Upper lobe of left lung (tissue), 6 donors: ENCODE data around the gene HSPA1L. TPM values are rescaled to one million over a fixed set of nuclear protein-coding genes. Genes with fewer than 3 reads are reported as not detected.

Source experiments
- ATAC-seq, 2 donors: fragments of 200-7000 bp; cut with Tn5 transposase; one replicate each; pipeline ENCODE4 v1.9.1; 2022; ENCODE audit warnings: mild to moderate bottlenecking in 2 of 2, moderate library complexity in 2 of 2; ENCODE audit not compliant: low FRiP score in 2 of 2
- DNase-seq, 2 donors: peaks; one replicate each; pipeline ENCODE4 v3.0.0-alpha.2; 2019 to 2020
- H3K27ac ChIP-seq, 4 donors: fragments of 200-600 bp; sonication (generic); one replicate each; pipeline ENCODE4 v1.5.1; 2016 to 2019
- H3K27me3 ChIP-seq, 4 donors: fragments of 200-600 bp; sonication (generic); one replicate each; pipeline ENCODE4 v1.5.1; 2017 to 2019
- H3K36me3 ChIP-seq, 4 donors: fragments of 200-600 bp; sonication (generic); one replicate each; pipeline ENCODE4 v1.5.1; 2016 to 2019
- H3K4me1 ChIP-seq, 4 donors: fragments of 200-600 bp; sonication (generic); one replicate each; pipeline ENCODE4 v1.5.1; 2018 to 2019
- H3K4me3 ChIP-seq, 4 donors: fragments of 200-600 bp; sonication (generic); one replicate each; pipeline ENCODE4 v1.5.1; 2017 to 2019; ENCODE audit warnings: mild to moderate bottlenecking in 2 of 4, moderate library complexity in 1 of 4
- H3K9me3 ChIP-seq, 4 donors: fragments of 200-600 bp; sonication (generic); one replicate each; pipeline ENCODE4 v1.5.1; 2018 to 2019
- EP300 ChIP-seq, 4 donors: sonication (generic); formaldehyde crosslinking; IDR thresholded peaks; one replicate each; pipeline ENCODE4 v1.5.1; 2017; ENCODE audit warnings: antibody characterized with exemption in 4 of 4, control low read depth in 2 of 4
- POLR2A ChIP-seq, 4 donors: fragments of 450-650 bp; IDR thresholded peaks; one replicate each; pipeline ENCODE4 v1.5.1; 2016 to 2017; ENCODE audit warnings: antibody characterized with exemption in 4 of 4, mild to moderate bottlenecking in 2 of 4
- POLR2AphosphoS5 ChIP-seq, 2 donors: sonication (generic); formaldehyde crosslinking; IDR thresholded peaks; one replicate each; pipeline ENCODE4 v1.5.1; 2017; ENCODE audit warnings: antibody characterized with exemption in 2 of 2
- WGBS, 2 donors: methylation state at CpG; one replicate each; pipeline ENCODE4 v1.1.5; 2017 to 2018; 5-methylcytosine and 5-hydroxymethylcytosine counted together
- total RNA-seq, 6 donors: library from RNA; depleted of rRNA in 4 of 6; stranded (reverse); fragments of >200 nt in 4 of 6; gene quantifications; one replicate each; pipeline versions ENCODE4 v1.1.0 to v1.2.1, GENCODE V29; 2016 to 2021
- TF ChIP-seq, protein P1 (sequence below), 6 experiments: fragments of 450-650 bp in 4 of 6; fragments of 200-600 bp in 2 of 6; sonication (generic) in 2 of 6; IDR thresholded peaks; one replicate each; pipeline ENCODE4 v1.5.1; 2016 to 2019; ENCODE audit warnings: antibody characterized with exemption in 6 of 6
- donor health status: DM: no; HTN: no; CAD: no; lungs with moderate emphysema.
- donor health status: DM: no; HTN: yes; CAD: no; lungs with severe emphysema.

HSPA1L gene
- total RNA-seq, 6 donors from 2014 or later = 0.89 to 3.1 (median 2.0) TPM

DNA sequence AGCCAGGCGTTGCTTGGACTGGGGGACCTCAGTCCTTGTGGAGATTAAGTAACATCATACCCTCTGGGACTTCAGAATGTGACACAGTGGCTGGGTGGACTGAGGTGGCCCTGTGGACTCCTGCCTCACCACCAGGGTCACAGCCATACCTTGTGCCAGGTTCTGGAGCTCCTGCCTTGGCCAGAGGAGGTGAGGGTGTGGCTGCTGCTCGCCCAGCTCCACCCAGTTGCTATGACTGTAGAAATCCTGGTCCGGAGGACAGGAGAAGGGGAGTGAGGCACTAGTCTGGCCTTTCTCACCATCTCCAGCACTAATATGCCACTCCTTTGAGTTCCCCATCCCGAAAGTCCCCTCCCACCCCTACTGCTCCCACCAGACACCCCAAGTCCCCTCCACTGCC lies 39.9 kb downstream of the HSPA1L start:
- ATAC-seq = no peak
- DNase-seq = no peak
- TF ChIP-seq EP300 (IDR thresholded peaks at IDR 0.05) = no peak
- H3K36me3 ChIP-seq = peaks cover under 1 to 23% (median 18%) of the 10 kb centered on the region in 4 donors
- 75 to 76% methylated on average over 4 of the region's 4 CpGs for WGBS, 2 donors
- no peaks in the 10 kb centered on the region for H3K27me3 ChIP-seq
- peaks cover 7 to 22% (median 12%) of the 10 kb centered on the region in 4 donors for H3K4me1 ChIP-seq
- H3K4me3 ChIP-seq = no peak overlapping the region
- no peaks in the 10 kb centered on the region for H3K9me3 ChIP-seq
- no peak overlapping the region for H3K27ac ChIP-seq

DNA sequence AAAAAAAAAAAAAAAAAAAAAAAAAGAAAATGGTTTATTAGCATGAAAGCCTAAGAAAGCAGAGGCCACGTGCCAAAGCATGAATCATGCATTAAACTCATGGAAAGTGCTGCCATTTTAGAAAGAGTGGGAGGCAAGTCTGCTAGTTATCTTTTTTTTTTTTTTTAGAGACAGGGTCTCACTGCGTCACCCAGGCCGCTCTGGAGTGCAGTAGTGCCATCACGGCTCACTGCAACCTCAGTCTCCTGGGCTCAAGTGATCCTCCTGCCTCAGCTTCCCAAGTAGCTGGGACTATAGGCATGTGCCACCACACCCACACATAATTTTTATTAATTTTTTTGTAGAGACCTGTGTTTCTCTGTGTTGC lies 43.1 kb downstream of the HSPA1L start:
- H3K27ac ChIP-seq = no peak overlapping the region
- H3K36me3 ChIP-seq = no peaks in the 10 kb centered on the region
- no peaks in the 10 kb centered on the region for H3K9me3 ChIP-seq
- peaks cover 6 to 14% (median 7%) of the 10 kb centered on the region in 4 donors for H3K4me1 ChIP-seq
- no peak overlapping the region for H3K4me3 ChIP-seq
- WGBS, 2 donors = 71 to 83% methylated on average over 4 of the region's 4 CpGs
- ATAC-seq (no peak), DNase-seq (no peak)
- H3K27me3 ChIP-seq = no peaks in the 10 kb centered on the region
- TF ChIP-seq, protein P1, sequence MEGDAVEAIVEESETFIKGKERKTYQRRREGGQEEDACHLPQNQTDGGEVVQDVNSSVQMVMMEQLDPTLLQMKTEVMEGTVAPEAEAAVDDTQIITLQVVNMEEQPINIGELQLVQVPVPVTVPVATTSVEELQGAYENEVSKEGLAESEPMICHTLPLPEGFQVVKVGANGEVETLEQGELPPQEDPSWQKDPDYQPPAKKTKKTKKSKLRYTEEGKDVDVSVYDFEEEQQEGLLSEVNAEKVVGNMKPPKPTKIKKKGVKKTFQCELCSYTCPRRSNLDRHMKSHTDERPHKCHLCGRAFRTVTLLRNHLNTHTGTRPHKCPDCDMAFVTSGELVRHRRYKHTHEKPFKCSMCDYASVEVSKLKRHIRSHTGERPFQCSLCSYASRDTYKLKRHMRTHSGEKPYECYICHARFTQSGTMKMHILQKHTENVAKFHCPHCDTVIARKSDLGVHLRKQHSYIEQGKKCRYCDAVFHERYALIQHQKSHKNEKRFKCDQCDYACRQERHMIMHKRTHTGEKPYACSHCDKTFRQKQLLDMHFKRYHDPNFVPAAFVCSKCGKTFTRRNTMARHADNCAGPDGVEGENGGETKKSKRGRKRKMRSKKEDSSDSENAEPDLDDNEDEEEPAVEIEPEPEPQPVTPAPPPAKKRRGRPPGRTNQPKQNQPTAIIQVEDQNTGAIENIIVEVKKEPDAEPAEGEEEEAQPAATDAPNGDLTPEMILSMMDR (IDR thresholded peaks at IDR 0.05) = no peak

DNA sequence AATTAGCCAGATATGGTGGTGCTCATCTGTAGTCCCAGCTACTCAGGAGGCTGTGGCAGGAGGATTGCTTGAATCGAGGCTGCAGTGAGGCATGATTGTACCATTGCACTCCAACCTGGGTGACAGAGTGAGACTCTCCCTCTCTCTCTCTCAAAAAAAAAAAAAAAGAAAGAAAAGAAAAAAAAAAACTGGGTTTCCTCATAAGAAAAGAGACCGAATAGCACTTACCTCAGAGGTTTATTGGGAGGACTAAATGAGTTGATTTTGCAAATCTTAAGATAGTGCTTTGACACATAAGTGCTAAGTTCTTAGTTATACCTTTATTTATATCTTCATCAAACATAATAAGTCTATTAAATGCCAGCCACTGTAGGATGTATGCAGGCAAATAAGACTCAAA lies 44.2 kb downstream of the HSPA1L start:
- no peaks in the 10 kb centered on the region for H3K9me3 ChIP-seq

DNA sequence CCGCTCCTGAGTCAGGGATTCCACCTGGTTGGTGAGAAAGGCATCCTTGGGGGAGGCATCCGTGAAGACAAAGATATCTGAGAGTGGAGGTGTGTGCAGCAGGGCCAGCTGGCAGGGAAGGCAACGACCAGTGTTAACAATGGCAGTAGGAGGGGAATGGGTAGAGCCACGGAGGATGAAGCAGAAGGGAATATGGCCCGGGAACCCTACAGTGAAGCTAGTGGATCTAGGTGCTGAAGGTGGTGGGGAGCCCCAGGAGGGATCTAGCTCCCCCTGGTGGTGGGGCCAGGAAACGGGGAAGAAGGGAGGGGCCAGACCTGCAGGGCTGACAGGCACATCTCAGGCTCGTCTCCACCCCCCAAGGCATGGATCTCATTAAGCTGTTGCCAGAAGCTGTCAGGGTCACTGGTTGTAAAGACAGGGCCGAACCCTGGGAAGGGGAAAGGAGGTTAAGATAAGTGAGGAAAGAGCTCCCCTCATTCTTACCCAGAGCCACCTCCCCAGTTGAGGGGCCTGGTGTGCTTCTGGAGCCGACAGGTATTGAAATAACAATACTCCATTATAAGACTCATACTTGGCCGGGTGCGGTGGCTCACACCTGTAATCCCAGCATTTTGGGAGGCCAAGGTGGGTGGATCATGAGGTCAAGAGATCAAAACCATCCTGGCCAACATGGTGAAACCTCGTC lies 45.3 kb downstream of the HSPA1L start:
- peaks cover 0 to 6% (median 4%) of the 10 kb centered on the region in 4 donors for H3K4me1 ChIP-seq
- no peaks in the 10 kb centered on the region for H3K27me3 ChIP-seq
- 52% methylated on average over 12 of the region's 12 CpGs for WGBS, 2 donors
- no peaks in the 10 kb centered on the region for H3K9me3 ChIP-seq
- ATAC-seq (peak; percentile 83 to 88), DNase-seq (peak in 1 of 2 donors; percentile 90)
- no peak for TF ChIP-seq POLR2AphosphoS5 (IDR thresholded peaks at IDR 0.05)
- TF ChIP-seq, protein P1 (IDR thresholded peaks at IDR 0.05) = peak; percentile 78 to 91 (median 86)
- no peak for TF ChIP-seq POLR2A (IDR thresholded peaks at IDR 0.05)
- H3K36me3 ChIP-seq = no peaks in the 10 kb centered on the region
- H3K27ac ChIP-seq = no peak overlapping the region
- no peak overlapping the region for H3K4me3 ChIP-seq

More for the DNA sequence above, 44.2 kb downstream of the HSPA1L start:
- 73 to 88% methylated on average over 2 of the region's 2 CpGs for WGBS, 2 donors
- Histone ChIP-seq H3K27ac (no peak overlapping the region), H3K36me3 (no peaks in the 10 kb centered on the region), H3K27me3 (no peaks in the 10 kb centered on the region), H3K4me3 (no peak overlapping the region), H3K4me1 (peaks cover 0 to 6% (median 4%) of the 10 kb centered on the region in 4 donors)
- DNase-seq = no peak
- no peak for TF ChIP-seq POLR2A (IDR thresholded peaks at IDR 0.05)
- no peak for TF ChIP-seq EP300 (IDR thresholded peaks at IDR 0.05)
- no peak for TF ChIP-seq POLR2AphosphoS5 (IDR thresholded peaks at IDR 0.05)
- TF ChIP-seq, protein P1 (IDR thresholded peaks at IDR 0.05) = no peak
- no peak for ATAC-seq

DNA sequence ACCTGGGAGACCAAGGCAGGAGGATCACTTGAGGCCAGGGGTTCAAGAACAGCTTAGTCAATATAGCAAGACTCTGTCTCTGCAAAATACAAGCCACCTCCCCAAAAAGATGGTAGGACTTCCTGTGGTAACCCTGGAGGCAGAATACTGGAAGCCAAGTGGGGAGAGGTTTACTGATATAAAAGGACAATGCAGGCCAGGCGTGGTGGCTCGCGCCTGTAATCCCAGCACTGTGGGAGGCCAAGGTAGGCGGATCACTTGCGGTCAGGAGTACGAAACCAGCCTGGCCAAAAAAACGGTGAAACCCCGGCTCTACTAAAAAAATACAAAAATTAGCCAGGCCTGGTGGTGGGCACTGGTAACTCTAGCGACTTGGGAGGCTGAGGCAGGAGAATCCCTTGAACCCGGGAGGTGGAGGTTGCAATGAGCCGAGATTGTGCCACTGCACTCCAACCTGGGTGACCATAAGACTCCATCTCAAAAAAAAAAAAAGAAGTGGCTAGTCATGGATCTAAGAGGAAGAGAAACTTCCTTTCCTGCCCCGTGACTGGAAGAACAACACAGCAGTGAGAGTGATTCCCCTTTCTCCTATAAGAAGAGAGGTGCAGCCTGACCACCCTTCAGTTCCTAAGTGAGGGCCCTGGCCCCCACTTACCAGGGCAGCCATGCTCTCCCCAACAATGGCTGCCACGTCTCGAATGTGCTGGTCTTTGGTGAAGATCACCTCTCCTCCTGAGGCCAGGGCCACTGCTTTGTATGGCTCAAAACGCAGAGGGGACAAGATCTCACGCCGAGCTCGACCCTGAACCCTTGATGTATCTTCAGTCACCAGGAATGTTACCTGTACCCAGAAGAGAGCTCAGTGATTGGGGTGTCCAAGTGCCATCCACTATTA lies 46.5 kb downstream of the HSPA1L start:
- Histone ChIP-seq H3K36me3 (no peaks in the 10 kb centered on the region), H3K27ac (peak overlapping the region in 1 of 4 donors; percentile 60), H3K27me3 (no peaks in the 10 kb centered on the region), H3K4me1 (peaks cover 2 to 6% (median 4%) of the 10 kb centered on the region in 4 donors), H3K4me3 (no peak overlapping the region), H3K9me3 (no peaks in the 10 kb centered on the region)
- ATAC-seq (peak in 1 of 2 donors; percentile 50), DNase-seq (no peak)
- TF ChIP-seq POLR2AphosphoS5 (IDR thresholded peaks at IDR 0.05) (no peak), EP300 (IDR thresholded peaks at IDR 0.05) (no peak), POLR2A (IDR thresholded peaks at IDR 0.05) (no peak)
- TF ChIP-seq, protein P1 (IDR thresholded peaks at IDR 0.05) = no peak
- 79 to 83% methylated on average over 18 of the region's 18 CpGs for WGBS, 2 donors
